GM19463 (cell line): ENCODE results near the gene URM1.
"Not testable (repeated sequence)": the region's sequence is repeated elsewhere in the genome, so short reads cannot be mapped to it uniquely, and the experiment has no call there.

Experiments used
- ATAC-seq: cut with Tn5 transposase; IDR thresholded peaks from one replicate; pipeline ENCODE4 v1.9.1; 2021; ENCODE audit warnings: mild to moderate bottlenecking, moderate library complexity; ENCODE audit not compliant: unreplicated experiment

The URM1 gene

DNA sequence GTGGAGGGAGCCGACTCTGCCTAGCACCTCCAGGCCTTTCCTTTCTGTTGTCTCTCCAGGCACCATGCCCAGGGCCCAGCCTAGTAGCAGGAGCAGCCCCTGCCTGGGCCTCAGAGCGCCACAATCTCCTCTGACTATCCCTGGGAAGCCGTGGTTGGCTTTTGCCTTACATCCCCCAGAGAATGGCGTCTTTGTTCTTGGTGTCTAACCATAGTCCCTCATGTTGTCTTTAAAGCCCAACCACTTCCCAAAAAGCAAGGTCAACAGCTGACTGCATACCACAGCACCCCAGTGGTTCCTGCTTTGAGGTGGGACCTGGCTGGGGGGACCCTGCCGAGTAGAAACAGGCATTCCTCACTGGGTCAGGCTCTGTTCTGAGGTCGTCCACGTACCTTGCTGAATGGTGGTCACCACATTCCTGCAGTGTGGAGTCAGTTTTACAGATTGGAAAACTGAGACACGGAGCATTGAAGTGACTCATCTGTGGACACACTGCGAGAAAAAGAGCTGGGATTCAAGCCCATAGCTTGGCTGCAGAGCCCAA is 35.7 kb downstream of the URM1 start:
- ATAC-seq = no peak

- ATAC-seq = no peak
Observed at GRCh38 chr9:128408963-128409431, 37.8 kb downstream of the URM1 start.

DNA sequence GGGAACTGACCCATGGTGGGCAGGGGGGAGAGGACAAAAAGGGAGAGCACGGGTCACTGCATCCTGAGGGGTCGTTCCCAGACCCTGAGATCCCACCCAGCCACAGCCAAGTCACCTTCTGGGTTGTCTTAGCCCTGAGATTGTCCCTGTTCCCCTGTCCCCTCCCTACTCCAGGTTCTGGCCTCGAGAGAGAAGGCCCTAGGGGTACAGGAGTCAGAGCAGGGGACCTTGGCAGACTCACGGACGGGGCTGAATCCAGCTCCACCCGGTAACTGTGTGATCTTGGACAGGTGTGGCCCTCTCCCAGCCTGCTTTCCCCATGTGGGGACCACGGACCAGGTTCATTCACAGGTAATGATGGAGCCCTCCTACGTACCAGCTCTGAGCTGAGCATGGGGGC is 38.3 kb downstream of the URM1 start:
- no peak for ATAC-seq

DNA sequence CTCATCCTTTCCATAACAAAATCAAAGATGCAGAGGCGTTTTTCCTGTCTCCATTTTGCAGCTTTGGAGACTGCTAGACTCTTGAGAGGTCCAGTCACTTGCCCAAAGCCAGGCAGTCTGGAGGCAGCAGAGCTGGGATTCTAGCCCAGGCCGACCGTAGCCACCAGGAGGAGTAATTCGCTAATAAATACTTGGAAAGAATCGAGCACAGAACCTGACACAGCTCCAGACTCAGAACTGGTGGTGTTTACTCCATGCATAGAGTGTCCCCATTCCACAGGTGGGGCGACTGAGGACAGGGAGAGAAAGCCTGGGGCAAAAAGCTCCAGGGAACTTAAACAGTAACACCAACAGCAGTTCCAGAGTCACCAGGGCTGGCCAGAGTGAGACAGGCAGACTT is 38.8 kb downstream of the URM1 start:
- no peak for ATAC-seq

- no peak for ATAC-seq
Observed at GRCh38 chr9:128411364-128412119, 40.4 kb downstream of the URM1 start.

DNA sequence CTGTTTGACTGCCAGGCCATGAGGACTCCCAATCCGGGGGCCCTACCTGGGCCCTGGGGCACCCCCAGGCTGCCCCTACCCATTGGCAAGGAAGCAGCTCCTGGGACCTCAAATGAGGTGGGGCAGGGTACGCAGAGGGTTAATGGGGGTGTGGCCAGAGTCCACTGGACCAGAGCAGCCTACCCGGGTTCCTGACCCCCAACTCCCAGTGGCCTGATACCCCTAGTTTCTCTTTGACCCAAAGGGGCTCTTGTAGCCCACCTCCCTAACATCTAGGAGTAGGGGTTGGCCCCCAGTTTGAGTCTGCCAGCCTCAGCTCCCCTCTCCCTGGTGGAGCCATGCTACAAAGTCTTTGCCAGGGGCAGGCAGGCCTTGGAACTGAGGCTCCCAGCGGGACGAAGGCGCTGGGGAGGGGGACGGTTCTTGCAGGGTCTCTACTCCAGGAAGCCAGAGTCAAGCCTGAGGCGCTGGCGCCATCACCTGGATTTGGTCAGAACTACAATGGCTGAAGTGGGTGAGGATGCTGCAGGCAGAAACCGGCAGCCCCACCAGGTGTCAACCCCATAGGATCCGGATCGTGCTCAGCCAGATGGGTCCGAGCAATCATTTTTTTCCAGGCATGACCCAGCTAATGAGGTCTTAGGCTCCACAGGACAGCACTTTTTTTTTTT is 41.1 kb downstream of the URM1 start:
- ATAC-seq = no peak

GRCh38 chr9:128413728-128414127 is 42.6 kb downstream of the URM1 start:
- ATAC-seq = not testable (repeated sequence)

DNA sequence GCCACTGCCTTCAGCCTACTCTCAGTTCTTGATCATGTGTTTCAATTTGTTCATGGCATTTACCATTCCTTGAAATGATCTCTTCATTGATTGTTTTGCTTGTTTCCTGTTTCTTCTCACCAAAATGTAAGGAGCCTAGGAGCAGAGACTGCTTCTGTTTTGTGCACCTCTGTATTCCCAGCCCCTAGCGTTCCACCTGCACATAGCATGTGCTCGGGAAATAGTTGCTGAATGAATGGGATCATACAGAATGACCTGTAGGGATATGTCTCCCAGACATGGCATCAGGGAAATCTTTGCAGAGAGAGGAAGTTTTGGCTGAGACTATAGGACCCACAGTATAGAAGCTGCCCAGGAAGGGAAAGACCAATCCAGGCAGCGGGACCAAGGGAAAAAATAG is 43.3 kb downstream of the URM1 start:
- ATAC-seq = no peak

- ATAC-seq = no peak
Observed at GRCh38 chr9:128415281-128415680, 44.1 kb downstream of the URM1 start.

DNA sequence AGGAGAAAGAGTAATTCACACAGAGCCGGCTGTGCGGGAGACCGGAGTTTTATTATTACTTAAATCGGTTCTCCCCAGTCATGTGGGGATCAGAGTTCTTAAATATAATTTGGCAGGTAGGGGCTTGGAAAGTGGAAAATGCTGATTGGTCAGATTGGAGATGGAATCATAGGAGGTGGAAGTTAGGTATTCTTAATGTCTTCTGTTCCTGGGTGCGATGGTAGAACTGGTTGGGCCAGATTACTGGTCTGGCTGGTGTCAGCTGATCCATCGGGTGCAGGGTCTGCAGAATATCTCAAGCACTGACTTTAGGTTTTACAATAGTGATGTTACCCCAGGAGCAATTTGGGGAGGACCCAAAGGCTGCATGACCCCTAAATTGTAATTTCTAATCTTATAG is 44.8 kb downstream of the URM1 start:
- ATAC-seq = no peak

GRCh38 chr9:128416432-128417019 is 45.4 kb downstream of the URM1 start:
- no peak for ATAC-seq

DNA sequence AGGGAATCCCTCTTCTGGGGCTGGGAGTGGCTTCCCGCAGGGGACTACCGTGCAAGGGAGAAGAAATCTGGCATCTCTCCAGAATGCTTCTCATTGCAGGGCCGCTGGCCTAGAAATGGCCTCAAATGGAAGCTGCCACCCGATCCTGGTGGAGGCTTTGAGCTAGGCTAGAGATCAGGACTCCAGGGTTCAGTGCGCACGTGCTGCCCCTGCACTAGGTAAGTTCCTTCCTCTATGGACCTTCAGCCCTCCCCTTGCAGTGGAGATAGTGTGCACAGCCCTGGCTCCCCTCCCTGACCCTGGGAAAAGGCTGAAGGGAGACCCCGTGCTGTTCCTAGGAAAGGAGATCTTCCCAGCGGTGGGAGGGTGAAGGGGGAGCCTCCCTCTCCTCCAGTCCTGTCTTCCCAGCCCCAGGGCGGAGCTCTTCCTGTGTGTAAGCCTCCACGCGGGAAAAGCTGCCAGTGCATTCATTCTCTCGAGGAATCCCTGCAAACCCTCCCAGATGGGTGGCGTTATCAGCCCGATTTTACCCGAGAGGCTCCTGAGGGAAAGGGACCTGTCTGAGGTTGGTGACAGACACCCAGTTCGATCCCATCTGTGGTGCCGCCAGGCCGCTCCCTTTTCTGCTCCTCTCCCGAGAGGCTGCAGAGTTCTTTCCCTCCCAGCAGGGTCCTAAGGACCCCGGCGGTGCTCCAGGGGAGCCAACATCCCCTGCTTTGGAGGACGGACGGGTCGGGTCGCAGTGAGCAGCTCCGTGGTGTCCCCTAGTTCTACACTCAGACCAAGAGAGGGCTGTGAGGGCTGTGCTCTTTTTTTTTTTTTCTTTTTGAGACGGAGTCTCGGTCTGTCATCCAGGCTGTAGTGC is 48.1 kb downstream of the URM1 start:
- no peak for ATAC-seq

- ATAC-seq = peak; percentile 79
Observed at GRCh38 chr9:128420060-128420650, 49.0 kb downstream of the URM1 start.

- ATAC-seq = peak; percentile 80
Observed at GRCh38 chr9:128420651-128421481, 49.7 kb downstream of the URM1 start, which contains the start of gene CERCAM. CERCAM (plus strand) TSS chr9:128420857; CDS start chr9:128420878, 21 bp downstream.

DNA sequence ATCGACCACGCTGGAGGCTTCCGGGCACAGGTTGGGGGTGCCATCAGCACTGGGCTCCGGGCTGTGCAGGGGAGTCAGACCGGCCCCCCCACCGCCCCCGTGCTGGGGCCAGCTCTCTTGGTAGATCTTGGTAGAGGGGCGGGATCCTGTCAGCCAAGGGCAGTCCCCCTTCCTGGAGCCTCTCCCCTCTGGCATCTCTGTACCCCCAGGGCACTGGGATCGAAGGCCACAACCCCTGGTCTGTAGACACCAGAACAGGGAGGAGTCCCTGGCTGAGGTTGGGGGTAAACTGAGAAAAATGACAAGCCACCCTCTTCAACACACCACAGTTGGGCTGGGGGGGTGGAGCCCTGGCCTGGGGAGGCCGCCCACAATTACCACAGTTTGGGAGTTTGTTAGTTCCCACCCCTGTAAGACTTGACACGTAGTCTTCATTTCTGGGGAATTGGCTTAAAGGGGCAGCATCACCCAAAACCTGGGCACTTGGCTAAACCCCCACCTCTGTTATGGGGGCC is 50.4 kb downstream of the URM1 start:
- ATAC-seq = no peak

DNA sequence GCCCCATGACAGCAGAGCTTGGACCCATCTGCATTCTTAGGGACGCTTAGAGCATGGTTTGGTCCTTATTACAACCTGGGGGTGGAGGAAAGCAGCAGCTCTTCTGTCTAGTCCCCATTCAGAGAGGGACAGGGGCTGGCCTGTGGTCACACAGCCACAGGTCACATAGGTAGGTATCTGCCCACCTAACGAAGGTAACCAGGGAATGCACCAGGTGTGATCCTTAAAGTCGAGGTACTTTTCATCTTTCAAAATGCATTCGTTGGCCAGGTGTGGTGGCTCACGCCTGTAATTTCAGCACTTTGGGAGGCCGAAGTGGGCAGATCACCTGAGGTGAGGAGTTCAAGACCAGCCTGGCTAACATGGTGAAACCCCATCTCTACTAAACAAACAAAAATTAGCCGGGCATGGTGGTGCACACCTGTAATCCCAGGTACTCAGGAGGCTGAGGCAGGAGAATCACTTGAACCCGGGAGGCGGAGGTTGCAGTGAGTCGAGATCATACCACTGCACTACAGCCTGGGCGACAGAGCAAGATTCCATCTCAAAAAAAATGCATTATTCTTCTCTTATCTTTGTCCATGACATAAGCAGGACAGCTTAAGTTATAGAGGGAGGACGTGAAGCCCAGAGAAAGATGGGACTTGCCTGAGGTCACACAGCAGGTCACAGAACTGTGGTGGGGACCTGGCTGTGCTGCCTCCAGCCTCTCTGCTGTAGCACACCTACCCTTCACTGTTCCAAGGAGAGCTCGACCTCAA is 51.0 kb downstream of the URM1 start:
- not testable (repeated sequence) for ATAC-seq

- ATAC-seq = no peak
Observed at GRCh38 chr9:128422783-128423150, 51.6 kb downstream of the URM1 start.

GRCh38 chr9:128423356-128423755 is 52.2 kb downstream of the URM1 start:
- ATAC-seq = not testable (repeated sequence)
